Kidney (tissue), 14 donors: ENCODE results near the gene RXRA. TPM values are rescaled to one million over a fixed set of nuclear protein-coding genes. Genes with fewer than 3 reads are reported as not detected.
A peak's percentile ranks its signal among the peaks of the same experiment; 100 is the strongest.

Source experiments
- DNase-seq, 5 donors: peaks; one replicate each; pipeline ENCODE4 v3.0.0-alpha.2; 2013 to 2020
- FAIRE-seq: peaks from 2 replicates; lab custom pipeline; 2012; peaks lifted over from hg19 to GRCh38; lab: Jason Lieb, UNC
- H3K27ac ChIP-seq, 2 donors: one replicate each; pipeline ENCODE4 v1.7.0; 2013; ENCODE audit warnings: low read depth in 2 of 2, low read length in 2 of 2, inconsistent platforms in 1 of 2
- H3K27me3 ChIP-seq: one replicate; pipeline ENCODE4 v1.7.1; 2013; ENCODE audit warnings: low read length, inconsistent platforms; ENCODE audit not compliant: control insufficient read depth, insufficient read depth
- H3K36me3 ChIP-seq, 3 donors: one replicate each; pipeline versions ENCODE4 v1.7.0 to v1.7.1; 2013; ENCODE audit warnings: low read length in 3 of 3, control low read depth in 1 of 3, inconsistent platforms in 1 of 3; ENCODE audit not compliant: insufficient read depth in 3 of 3, control insufficient read depth in 2 of 3
- H3K4me1 ChIP-seq, 3 donors: one replicate each; pipeline versions ENCODE4 v1.7.0 to v1.7.1; 2013; ENCODE audit warnings: low read length in 3 of 3, inconsistent platforms in 1 of 3, low read depth in 1 of 3; ENCODE audit not compliant: control insufficient read depth in 2 of 3, insufficient read depth in 2 of 3
- H3K4me3 ChIP-seq, 3 donors: one replicate each; pipeline versions ENCODE4 v1.7.0 to v1.8.1; 2013; ENCODE audit warnings: low read length in 3 of 3, control low read depth in 1 of 3, inconsistent platforms in 1 of 3
- H3K9ac ChIP-seq, 3 donors: one replicate each; pipeline versions ENCODE4 v1.7.0 to v1.7.1; 2013; ENCODE audit warnings: low read length in 3 of 3, control low read depth in 1 of 3, inconsistent platforms in 1 of 3
- H3K9me3 ChIP-seq, 3 donors: one replicate each; pipeline versions ENCODE4 v1.7.0 to v1.7.1; 2013; ENCODE audit warnings: low read length in 3 of 3, control low read depth in 1 of 3, inconsistent platforms in 1 of 3; ENCODE audit not compliant: control insufficient read depth in 2 of 3, insufficient read depth in 1 of 3
- CTCF ChIP-seq: IDR thresholded peaks from 3 replicates; pipeline ENCODE4 v1.5.1; 2012; ENCODE audit warnings: mild to moderate bottlenecking, moderate library complexity, borderline replicate concordance; ENCODE audit not compliant: insufficient read depth; ENCODE audit errors: extremely low read depth
- intact Hi-C: fragments of 100-400 bp; cut with DNase I; formaldehyde crosslinking; loops from one replicate; pipeline ENCODE4 v1.11.1; 2022
- polyA plus RNA-seq: library from polyadenylated mRNA; stranded (reverse); fragments of 350-450 nt; fragmentation: Illumina TruSeq; extraction: RNeasy Lipid Tissue Mini Kit (QIAGEN cat#74804); gene quantifications from one replicate; pipeline ENCODE4 v1.2.3, GENCODE V29; 2014; ENCODE audit warnings: low read depth, low replicate concordance; ENCODE audit not compliant: insufficient read depth
- total RNA-seq: library from RNA; stranded (reverse); fragmentation: NEBNext Ultra II Directional; extraction: Animal tissue kit (Norgen Biotek cat#: 25700); gene quantifications from one replicate; pipeline ENCODE4 v1.2.1, GENCODE V29; 2021
- donor health status: control.
- donor health status: control.
- donor health status: control.
- donor health status: control.
- donor health status: control.
- donor health status: DM: yes; HTN: yes; CAD: no.
- donor health status: Normal renal cell carcinoma (clear cell type).

The RXRA gene
- total and polyA plus RNA-seq, 2 donors from 2014 or later, result 24.0 to 49.5 TPM

DNA sequence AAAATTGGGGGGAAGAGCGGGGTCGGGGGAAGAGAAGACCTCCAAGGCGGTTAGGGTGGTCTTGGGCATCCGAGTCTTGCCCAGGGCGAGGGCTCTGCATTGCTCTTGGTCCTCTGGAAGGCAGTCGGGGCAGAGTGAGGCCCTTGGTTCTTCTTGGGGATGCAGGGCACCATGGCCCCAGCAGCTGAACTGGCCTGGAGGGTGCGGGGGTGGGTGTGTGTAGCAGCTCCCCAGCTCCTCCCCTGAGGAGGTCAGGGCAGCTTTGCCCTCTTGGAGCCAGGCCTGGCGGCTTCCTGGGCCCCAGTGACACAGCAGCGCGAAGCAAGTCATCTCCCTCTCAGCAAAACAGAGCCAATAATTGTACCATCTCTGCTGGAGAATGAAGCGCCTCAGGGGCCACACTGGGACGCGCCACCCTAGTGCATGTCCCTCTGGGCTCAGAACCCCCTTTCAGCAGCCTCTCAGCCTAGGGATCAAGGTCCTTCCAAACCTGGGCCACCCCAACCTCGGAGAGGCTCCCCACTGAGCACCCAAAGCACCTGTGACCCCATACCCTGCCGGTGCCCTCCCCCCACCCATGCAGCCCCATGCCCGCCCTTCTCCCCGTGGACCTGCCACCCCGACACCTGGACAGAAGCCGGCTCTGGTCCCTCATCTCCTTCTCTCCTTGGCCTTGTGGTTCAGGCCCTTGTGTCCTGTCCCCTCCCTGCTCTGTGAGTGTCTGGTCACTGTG lies 10.4 kb upstream of the RXRA start:
- Histone ChIP-seq H3K9me3 (no peaks in the 10 kb centered on the region), H3K27me3 (no peaks in the 10 kb centered on the region), H3K4me1 (peaks cover 0 to 3% (median 3%) of the 10 kb centered on the region in 3 donors), H3K4me3 (no peak overlapping the region), H3K36me3 (no peaks in the 10 kb centered on the region), H3K9ac (no peak overlapping the region), H3K27ac (no peak overlapping the region)
- intact Hi-C loops, result no loop called here
- DNase-seq (peak in 2 of 5 donors; percentile 52 to 57), FAIRE-seq (no peak)
- TF ChIP-seq CTCF, result no peak

DNA sequence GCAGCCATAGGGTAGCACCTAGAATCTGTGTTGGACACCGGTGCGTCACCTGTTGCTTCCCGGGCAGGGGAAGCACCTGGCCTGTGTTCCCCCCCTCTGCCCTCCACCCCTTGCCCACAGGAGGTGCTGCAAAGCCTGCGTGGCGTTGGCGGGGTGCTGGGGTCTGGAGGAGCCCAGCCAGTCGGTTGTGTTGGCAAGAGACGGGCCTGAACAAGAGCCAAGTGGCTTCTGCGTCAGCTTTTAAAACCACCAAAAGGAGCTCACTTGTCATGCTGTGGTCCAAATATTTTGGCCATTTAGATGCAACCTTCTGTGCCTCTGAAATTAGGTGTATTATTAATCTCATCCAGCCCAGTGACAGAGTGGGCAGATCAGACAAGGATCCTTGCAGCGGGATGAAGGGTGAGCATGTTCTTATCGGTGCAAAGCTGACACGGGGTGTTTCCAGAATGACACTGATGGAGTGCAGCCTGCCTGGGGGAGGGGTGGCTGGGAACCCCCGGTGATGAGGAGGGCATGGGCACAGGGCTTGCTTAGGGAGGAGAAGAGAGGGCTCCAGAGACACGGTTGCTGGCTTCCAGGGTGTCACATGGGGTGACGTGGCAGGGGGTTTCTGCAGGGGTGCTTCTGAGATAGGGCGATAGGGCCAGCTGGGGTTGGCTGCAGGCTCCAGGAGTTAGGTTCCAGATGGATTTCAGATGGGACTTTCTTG lies 9.7 kb upstream of the RXRA start:
- peak in 3 of 5 donors; percentile 42 to 78 (median 56) for DNase-seq
- intact Hi-C loops, result no loop called here
- no peaks in the 10 kb centered on the region for H3K9me3 ChIP-seq
- H3K4me1 ChIP-seq, result peaks cover 0 to 9% (median 5%) of the 10 kb centered on the region in 3 donors
- H3K36me3 ChIP-seq, result no peaks in the 10 kb centered on the region
- no peak overlapping the region for H3K4me3 ChIP-seq
- no peak overlapping the region for H3K9ac ChIP-seq
- H3K27ac ChIP-seq, result no peak overlapping the region
- no peak for TF ChIP-seq CTCF
- no peaks in the 10 kb centered on the region for H3K27me3 ChIP-seq
- FAIRE-seq, result no peak

GRCh38 chr9:134317400-134317789 lies 8.9 kb upstream of the RXRA start:
- Histone ChIP-seq H3K36me3 (no peaks in the 10 kb centered on the region), H3K27me3 (no peaks in the 10 kb centered on the region), H3K27ac (no peak overlapping the region), H3K9ac (no peak overlapping the region), H3K4me3 (no peak overlapping the region), H3K4me1 (peaks cover 0 to 13% (median 10%) of the 10 kb centered on the region in 3 donors), H3K9me3 (no peaks in the 10 kb centered on the region)
- FAIRE-seq, result no peak
- DNase-seq, result peak in 1 of 5 donors; percentile 71
- intact Hi-C loops, result no loop called here
- no peak for TF ChIP-seq CTCF
